GF-D8 (cell line): Measurements from ENCODE around the gene MED29.

Experiments used
- DNase-seq: peaks from one replicate; lab custom pipeline; 2025; lab: John Stamatoyannopoulos, UW

Gene MED29

GRCh38 chr19:39411081-39411831 is 20.1 kb downstream of the MED29 start:
- peak; percentile 34 for DNase-seq

GRCh38 chr19:39411832-39412099 is 20.6 kb downstream of the MED29 start:
- peak; percentile 79 for DNase-seq

- peak; percentile 94 for DNase-seq
Observed at GRCh38 chr19:39412100-39412866, 21.1 kb downstream of the MED29 start, which contains the start of gene PLEKHG2. TSS of gene PLEKHG2 (plus strand) at chr19:39412669. CDS start at chr19:39414087, 1,418 bp downstream.

- DNase-seq, result no peak
Observed at GRCh38 chr19:39412867-39413271, 21.7 kb downstream of the MED29 start.

- DNase-seq, result no peak
Observed at GRCh38 chr19:39413272-39413910, 22.2 kb downstream of the MED29 start.

GRCh38 chr19:39413911-39414608 is 22.9 kb downstream of the MED29 start:
- no peak for DNase-seq

DNA sequence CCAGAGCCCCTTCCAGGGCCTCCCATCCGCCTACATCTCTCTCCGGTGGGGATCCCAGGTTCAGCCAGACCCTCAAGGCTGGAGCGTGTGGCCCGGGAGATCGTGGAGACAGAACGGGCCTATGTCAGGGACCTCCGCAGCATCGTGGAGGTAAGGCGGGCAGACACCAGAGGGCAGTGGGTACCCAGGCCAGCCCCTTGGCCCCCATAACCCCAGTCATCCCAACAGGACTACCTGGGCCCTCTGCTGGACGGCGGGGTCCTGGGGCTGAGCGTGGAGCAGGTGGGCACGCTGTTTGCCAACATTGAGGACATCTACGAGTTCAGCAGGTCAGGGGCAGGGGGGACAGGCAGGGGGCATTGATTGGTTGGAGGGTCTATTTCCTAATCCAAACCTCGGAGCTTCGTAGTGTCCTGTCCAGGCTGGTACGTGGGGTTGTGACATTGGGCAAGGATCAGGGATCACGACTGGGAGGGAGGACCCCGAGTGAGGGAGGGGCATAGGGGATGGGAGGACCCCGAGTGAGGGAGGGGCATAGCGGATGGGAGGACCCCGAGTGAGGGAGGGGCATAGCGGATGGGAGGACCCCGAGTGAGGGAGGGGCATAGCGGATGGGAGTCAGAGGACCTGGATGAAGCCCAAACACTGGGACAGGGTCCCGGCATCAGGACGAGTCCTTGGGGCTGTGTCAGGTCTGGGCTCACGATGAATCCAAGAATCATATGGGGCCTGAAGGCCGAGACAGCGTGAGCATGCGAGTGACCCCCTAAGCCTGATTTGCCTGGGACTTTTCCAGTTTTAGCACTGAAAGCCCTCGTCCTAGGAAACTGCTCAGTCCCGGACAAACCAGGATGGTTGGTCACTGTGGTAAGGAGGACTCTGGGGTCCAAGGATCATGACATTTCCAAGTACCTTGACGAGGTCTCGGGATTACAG is 24.2 kb downstream of the MED29 start:
- DNase-seq, result no peak

DNA sequence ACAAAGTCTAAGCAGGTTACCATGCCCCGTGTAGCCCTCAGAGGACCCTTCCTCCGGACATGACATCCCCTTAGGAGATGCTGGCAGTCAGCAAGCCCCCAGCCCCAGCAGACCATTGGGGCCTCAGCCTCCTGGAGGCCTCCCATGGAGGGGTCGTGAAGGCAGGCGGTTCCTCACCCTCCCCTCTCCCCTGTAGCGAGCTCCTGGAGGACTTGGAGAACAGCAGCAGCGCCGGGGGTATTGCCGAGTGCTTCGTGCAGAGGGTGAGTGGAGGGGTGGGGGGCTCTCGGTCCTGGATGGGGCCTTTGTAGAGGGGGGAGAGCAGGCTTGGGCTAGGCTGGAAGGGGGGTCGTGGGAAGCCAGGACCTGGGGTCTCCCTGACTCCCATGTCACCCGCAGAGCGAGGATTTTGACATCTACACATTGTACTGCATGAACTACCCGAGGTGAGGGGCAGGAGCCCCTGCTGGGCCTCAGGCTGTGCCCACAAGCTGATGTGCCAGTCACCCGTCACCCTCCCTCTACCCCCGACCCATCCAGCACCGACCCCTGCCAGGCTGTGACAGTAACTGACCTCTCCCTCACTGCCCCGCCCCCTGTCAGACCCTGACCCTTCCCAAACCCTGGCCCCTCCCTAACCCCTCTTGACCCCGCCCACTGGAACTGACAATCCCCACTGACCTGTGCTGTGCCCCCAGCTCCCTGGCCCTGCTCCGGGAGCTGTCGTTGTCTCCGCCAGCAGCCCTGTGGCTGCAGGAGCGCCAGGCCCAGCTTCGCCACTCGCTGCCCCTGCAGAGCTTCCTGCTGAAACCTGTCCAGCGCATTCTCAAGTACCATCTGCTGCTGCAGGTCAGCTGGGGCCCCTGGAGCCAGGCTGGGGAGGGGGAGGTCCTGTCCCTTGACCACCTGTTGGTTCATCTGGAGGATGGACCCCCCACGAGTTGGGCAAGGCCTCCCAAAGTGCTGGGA is 25.3 kb downstream of the MED29 start:
- no peak for DNase-seq

DNA sequence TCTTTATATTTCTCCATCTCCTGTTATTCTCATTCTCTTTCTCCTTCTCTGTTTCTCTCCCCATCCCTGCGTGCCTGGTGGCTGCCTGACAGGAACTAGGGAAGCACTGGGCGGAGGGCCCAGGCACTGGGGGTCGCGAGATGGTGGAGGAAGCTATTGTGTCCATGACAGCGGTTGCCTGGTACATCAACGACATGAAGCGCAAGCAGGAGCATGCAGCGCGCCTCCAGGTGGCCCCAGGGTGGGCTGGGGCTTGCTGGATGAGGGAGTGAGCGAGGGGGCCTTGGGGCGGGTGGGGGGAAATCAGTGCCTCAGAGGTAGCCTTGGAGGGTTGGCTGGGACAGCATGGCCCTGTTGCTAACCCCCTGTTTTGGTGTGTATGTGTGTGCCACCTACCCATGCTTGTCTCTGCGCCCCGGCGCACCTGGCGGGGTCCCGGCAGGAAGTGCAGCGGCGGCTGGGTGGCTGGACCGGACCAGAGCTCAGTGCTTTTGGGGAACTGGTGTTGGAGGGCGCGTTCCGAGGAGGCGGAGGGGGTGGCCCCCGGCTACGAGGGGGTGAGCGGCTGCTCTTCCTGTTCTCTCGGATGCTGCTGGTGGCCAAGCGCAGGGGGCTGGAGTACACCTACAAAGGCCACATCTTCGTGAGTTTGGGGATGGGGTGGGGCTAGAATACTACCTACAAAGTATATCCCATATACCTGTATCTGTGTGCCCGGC is 26.4 kb downstream of the MED29 start:
- DNase-seq, result no peak

DNA sequence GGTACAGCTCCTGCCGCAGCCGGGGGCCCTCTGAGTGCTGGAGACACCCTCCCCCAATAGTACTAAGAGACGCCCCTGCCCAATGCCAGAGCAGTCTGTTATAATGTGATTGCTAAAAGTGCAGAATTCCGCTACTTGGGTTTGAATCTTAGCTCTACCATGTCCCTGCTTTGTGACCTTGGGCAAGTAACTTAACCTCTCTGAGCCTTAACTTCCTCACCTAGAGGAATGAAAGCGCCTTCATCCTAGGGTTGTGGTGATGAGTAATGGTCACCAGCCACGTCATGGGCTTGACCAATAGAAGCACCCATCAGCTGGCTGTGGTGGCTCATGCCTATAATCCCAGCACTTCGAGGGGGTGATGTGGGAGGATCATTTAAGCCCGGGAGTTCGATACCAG is 27.8 kb downstream of the MED29 start:
- DNase-seq, result no peak

- no peak for DNase-seq
Observed at GRCh38 chr19:39420769-39421168, 29.6 kb downstream of the MED29 start.

DNA sequence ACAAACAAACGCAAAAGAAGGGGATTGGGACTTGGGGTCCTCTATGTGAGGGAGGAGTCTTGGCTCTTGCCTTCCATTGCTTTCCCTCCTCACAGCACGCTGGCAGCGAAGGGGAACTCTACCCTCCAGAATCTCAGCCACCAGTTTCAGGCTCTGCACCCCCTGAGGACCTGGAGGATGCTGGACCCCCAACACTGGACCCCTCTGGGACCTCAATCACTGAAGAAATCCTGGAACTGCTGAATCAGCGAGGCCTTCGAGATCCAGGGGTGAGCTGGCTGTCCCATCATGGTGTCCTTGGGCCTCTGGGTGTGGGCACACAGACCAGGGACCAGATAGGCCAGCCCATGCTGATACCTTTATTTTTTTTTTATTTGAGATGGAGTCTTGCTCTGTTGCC is 30.8 kb downstream of the MED29 start:
- no peak for DNase-seq

DNA sequence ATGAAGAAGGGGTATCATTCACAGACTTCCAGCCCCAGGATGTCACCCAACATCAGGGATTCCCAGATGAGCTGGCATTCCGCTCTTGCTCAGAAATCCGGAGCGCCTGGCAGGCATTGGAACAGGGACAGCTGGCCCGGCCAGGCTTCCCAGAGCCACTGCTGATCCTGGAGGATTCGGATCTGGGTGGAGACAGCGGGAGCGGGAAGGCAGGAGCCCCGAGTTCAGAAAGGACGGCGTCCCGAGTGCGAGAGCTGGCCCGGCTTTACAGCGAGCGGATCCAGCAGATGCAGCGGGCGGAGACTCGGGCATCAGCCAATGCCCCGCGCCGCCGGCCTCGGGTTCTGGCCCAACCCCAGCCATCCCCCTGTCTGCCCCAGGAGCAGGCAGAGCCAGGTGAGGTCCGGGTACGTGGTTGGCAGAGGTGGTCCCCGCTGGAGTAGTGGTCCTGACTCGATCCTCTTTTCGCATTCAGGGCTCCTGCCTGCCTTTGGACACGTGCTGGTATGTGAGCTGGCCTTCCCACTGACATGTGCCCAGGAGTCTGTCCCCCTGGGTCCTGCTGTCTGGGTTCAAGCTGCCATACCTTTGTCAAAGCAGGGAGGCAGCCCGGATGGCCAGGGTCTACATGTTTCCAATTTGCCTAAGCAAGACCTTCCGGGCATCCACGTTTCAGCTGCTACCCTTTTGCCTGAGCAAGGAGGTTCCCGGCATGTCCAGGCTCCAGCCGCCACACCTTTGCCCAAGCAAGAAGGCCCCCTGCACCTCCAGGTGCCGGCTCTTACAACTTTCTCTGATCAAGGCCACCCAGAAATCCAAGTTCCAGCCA is 32.3 kb downstream of the MED29 start:
- no peak for DNase-seq

DNA sequence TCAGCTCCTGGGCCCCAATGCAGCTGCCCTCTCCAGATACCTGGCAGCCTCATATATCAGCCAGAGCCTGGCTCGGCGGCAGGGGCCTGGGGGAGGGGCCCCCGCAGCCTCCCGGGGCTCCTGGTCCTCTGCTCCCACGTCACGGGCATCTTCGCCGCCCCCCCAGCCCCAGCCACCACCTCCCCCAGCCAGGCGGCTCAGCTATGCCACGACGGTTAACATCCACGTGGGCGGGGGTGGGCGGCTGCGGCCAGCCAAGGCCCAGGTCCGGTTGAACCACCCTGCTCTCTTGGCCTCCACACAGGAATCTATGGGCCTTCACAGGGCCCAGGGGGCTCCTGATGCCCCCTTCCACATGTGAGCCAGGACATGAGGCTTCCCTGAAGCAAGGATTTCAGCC is 33.8 kb downstream of the MED29 start:
- DNase-seq, result no peak

DNA sequence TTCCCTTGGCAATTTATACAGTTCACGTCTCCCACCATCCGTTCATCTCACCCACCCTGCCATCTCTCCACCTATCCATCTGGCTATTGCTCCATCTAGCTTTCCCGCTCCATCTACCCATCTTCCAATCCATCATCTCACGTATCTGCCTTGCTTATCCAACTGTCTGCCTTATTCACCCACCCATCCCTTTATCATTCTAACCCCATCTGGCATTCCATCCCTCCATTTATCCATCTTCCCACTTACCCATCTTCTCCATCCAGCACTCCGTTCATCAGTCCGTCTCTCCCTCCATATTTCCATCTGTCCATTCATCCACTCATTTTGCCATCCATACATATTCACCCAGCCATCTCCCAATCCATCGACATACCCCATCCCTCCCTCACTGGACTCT is 34.6 kb downstream of the MED29 start:
- no peak for DNase-seq

GRCh38 chr19:39426170-39426569 is 35.0 kb downstream of the MED29 start:
- no peak for DNase-seq

DNA sequence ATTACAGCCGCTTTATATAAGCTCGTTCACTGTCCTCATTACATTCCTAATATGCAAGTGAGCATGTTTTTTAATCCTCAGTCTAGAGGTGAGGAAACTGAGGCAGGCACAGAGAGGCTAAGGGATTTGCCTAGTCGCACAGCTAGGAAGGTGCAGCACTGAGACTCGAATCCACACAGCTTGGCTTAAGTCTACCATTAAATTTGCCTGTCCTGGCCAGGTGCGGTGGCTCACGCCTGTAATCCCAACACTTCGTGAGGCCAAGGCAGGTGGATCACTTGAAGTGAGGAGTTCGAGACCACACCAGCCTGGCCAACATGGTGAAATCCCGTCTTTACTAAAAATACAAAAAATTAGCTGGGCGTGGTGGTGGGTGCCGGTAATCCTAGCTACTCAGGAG is 36.5 kb downstream of the MED29 start:
- DNase-seq, result no peak

DNA sequence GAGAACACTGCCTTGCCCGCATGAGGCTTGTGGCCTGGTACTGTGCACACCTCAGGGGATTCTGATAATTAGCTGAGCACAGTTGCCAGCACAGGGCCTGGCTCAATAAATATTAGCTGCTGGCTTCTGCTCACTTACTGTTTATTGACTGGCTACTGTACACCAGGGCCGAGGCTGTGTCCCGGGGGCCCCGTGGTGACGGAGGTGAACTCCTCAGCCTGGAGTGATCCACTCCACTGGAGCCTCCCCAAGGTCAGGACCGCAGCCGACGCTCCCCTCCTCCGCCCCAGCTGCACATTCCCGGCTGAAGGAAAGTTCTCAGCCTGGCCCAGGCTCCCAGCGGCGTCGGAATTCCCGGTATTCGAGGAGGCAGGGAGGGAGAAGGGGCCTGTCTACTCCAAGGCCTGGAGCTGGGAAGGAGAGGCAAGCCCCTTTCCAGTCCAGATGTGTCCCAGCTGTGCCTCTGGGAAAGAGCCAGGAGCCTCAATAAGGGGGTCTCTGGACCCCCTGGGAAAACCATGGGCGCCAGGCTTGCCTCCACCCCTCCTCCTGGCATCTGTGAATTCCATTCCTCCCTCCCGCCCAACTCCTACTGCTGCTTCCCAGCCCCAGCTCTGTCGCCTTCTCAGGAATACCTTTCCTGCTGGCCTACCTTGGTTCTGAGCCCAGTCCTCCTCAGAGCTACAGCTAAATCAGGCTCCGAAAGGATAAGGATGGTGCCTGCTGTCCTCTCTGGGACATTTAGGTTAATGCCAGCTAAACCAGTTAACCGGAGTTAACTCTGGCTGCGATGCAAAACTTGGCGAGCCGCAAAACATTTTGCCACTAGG is 37.3 kb downstream of the MED29 start:
- DNase-seq, result no peak
